Nephron progenitor cell (in vitro differentiated cells): ENCODE data around the gene SPACA1.

ENCODE experiments used
- DNase-seq: peaks from one replicate; pipeline ENCODE4 v3.0.0; 2021
- H3K27ac Mint-ChIP-seq: 2 replicates; pipeline ENCODE4 v1.8.0; 2021; ENCODE audit warnings: mild to moderate bottlenecking, moderate library complexity, mixed read lengths
- H3K27me3 Mint-ChIP-seq: 2 replicates; pipeline ENCODE4 v1.8.0; 2021; ENCODE audit warnings: mild to moderate bottlenecking, low read depth, mixed read lengths; ENCODE audit not compliant: poor library complexity
- H3K36me3 Mint-ChIP-seq: 2 replicates; pipeline ENCODE4 v1.8.0; 2021; ENCODE audit warnings: low read depth, mixed read lengths
- H3K4me1 Mint-ChIP-seq: 2 replicates; pipeline ENCODE4 v1.8.0; 2021; ENCODE audit warnings: mixed read lengths
- H3K4me3 Mint-ChIP-seq: 2 replicates; pipeline ENCODE4 v1.8.0; 2021; ENCODE audit warnings: mild to moderate bottlenecking, moderate library complexity, mixed read lengths
- H3K9me3 Mint-ChIP-seq: 2 replicates; pipeline ENCODE4 v1.8.0; 2021; ENCODE audit warnings: mild to moderate bottlenecking, moderate library complexity, mixed read lengths
- TF ChIP-seq, protein P1 (sequence below): fragments of 200-600 bp; sonication (generic); IDR thresholded peaks from 2 replicates; pipeline ENCODE4 v1.5.0; 2021; ENCODE audit warnings: antibody characterized with exemption

The SPACA1 gene

DNA sequence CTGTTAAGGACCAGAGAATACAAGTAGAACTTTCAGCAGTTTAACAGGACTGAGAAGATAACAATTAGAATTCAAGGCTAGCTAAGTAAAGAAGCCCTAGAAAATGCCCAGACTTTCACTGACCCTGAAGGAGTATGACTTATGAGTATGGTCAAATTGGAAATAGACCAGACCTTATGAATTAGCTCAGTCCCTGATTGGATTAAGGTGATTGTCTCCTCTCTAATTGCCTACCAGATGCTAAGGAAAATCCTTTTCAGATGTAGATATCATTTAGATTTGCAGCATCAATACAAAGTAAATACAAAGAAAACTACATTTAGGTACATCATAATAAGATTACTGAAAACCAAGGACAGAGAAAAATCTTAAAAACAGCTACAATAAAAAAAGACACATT, 59.6 kb downstream of the SPACA1 start:
- H3K9me3 Mint-ChIP-seq: no peaks in the 10 kb centered on the region
- H3K36me3 Mint-ChIP-seq: no peaks in the 10 kb centered on the region
- no peak overlapping the region for H3K4me3 Mint-ChIP-seq
- TF ChIP-seq, protein P1, sequence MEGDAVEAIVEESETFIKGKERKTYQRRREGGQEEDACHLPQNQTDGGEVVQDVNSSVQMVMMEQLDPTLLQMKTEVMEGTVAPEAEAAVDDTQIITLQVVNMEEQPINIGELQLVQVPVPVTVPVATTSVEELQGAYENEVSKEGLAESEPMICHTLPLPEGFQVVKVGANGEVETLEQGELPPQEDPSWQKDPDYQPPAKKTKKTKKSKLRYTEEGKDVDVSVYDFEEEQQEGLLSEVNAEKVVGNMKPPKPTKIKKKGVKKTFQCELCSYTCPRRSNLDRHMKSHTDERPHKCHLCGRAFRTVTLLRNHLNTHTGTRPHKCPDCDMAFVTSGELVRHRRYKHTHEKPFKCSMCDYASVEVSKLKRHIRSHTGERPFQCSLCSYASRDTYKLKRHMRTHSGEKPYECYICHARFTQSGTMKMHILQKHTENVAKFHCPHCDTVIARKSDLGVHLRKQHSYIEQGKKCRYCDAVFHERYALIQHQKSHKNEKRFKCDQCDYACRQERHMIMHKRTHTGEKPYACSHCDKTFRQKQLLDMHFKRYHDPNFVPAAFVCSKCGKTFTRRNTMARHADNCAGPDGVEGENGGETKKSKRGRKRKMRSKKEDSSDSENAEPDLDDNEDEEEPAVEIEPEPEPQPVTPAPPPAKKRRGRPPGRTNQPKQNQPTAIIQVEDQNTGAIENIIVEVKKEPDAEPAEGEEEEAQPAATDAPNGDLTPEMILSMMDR: no peak
- peaks cover 13% of the 10 kb centered on the region for H3K27me3 Mint-ChIP-seq
- H3K27ac Mint-ChIP-seq: no peak overlapping the region
- no peak for DNase-seq
- no peaks in the 10 kb centered on the region for H3K4me1 Mint-ChIP-seq

GRCh38 chr6:88111991-88112390, 64.3 kb downstream of the SPACA1 start:
- no peak overlapping the region for H3K27ac Mint-ChIP-seq
- H3K4me1 Mint-ChIP-seq: no peaks in the 10 kb centered on the region
- no peak overlapping the region for H3K4me3 Mint-ChIP-seq
- H3K27me3 Mint-ChIP-seq: peaks cover 9% of the 10 kb centered on the region
- TF ChIP-seq, protein P1: no peak
- no peaks in the 10 kb centered on the region for H3K9me3 Mint-ChIP-seq
- H3K36me3 Mint-ChIP-seq: no peaks in the 10 kb centered on the region
- DNase-seq: no peak

DNA sequence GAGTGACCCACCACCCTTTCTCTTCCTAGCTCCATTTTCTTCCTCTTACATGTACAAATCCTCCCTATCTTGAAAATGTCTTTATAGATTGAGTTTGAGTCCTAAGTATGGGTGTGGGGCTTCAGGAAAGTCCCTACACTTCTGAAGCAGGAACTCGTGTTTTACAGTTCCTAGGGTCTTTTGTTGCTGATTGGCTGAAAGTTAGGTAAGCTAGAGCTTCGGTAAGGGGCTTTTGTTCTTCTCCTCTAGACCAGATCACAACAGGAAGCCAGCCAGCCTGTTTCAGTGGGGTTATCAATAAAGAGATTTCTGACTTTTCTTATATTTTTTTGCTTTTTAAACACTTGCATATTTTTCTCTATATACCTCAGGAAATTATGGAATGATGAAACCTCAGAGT, 67.2 kb downstream of the SPACA1 start:
- TF ChIP-seq, protein P1: no peak
- H3K27ac Mint-ChIP-seq: no peak overlapping the region
- no peak overlapping the region for H3K4me3 Mint-ChIP-seq
- no peak for DNase-seq
- H3K27me3 Mint-ChIP-seq: peaks cover 14% of the 10 kb centered on the region
- H3K36me3 Mint-ChIP-seq: no peaks in the 10 kb centered on the region
- no peaks in the 10 kb centered on the region for H3K9me3 Mint-ChIP-seq
- H3K4me1 Mint-ChIP-seq: no peaks in the 10 kb centered on the region

DNA sequence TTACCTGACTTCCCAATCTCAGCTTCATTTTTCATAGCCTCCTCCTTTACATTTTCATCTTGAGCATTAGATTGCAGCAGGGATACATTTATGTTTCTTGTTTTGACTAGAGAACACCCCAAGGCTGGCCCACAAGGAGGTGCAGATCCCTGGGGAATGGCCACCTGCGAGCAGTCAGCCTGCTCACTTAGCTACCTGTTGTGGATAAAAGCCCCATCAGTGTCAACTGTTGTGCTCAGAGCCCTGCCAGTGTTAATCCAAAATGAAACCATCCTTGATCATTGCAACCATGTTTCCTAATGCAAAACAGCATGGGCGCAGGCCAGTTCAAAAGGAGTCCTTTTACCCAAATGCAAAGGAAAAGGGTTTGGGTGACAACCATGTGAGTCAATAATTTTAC, 67.7 kb downstream of the SPACA1 start:
- no peak for DNase-seq
- no peaks in the 10 kb centered on the region for H3K36me3 Mint-ChIP-seq
- no peak overlapping the region for H3K27ac Mint-ChIP-seq
- H3K27me3 Mint-ChIP-seq: peaks cover 14% of the 10 kb centered on the region
- no peaks in the 10 kb centered on the region for H3K9me3 Mint-ChIP-seq
- TF ChIP-seq, protein P1: no peak
- H3K4me3 Mint-ChIP-seq: no peak overlapping the region
- no peaks in the 10 kb centered on the region for H3K4me1 Mint-ChIP-seq

DNA sequence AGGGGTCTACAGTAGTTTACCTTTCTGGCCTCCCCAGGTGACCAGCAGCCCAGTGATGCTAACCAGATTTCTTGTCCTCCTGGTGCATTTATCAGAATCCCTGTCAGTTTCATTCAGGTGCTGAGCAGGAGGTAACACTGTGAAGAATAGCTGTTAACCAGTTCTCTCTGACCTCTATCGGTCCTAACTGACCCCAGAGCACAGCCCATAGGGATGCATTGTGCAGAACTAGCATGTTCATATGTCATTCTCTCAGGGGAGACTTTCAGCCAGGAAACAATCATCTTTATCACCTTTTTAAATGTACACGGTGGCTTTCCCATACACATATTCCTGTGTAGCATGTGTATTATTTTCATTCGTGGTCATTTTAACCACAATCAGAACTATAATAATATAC, 68.6 kb downstream of the SPACA1 start:
- peaks cover 11% of the 10 kb centered on the region for H3K27me3 Mint-ChIP-seq
- no peak overlapping the region for H3K27ac Mint-ChIP-seq
- no peaks in the 10 kb centered on the region for H3K4me1 Mint-ChIP-seq
- H3K9me3 Mint-ChIP-seq: no peaks in the 10 kb centered on the region
- no peak overlapping the region for H3K4me3 Mint-ChIP-seq
- no peak for DNase-seq
- TF ChIP-seq, protein P1: no peak
- no peaks in the 10 kb centered on the region for H3K36me3 Mint-ChIP-seq
